Gastrocnemius medialis (tissue), 4 donors: ENCODE results near the gene HSPA6. TPM values are rescaled to one million over a fixed set of nuclear protein-coding genes. Genes with fewer than 3 reads are reported as not detected.
"Not testable (repeated sequence)": the region's sequence is repeated elsewhere in the genome, so short reads cannot be mapped to it uniquely, and the experiment has no call there.

ENCODE experiments used
- ATAC-seq, 2 donors: fragments of 150-250 bp; one replicate each; pipeline ENCODE4 v1.9.1; 2016
- DNase-seq, 2 donors: peaks; one replicate each; pipeline ENCODE4 v3.0.0-alpha.2; 2019
- H3K27ac ChIP-seq, 4 donors: fragments of 200-600 bp; sonication (generic); 1 replicate in 1 of 4; 2 replicates in 3 of 4; pipeline ENCODE4 v1.5.1; 2016 to 2018; ENCODE audit warnings: mild to moderate bottlenecking in 2 of 4, moderate library complexity in 1 of 4
- H3K27me3 ChIP-seq, 3 donors: fragments of 200-600 bp; sonication (generic) in 2 of 3; 1 replicate in 1 of 3; 2 replicates in 2 of 3; pipeline versions ENCODE4 v1.5.1 to v1.6.0; 2016 to 2019; ENCODE audit warnings: mild to moderate bottlenecking in 1 of 3, moderate library complexity in 1 of 3
- H3K36me3 ChIP-seq, 2 donors: fragments of 200-600 bp; sonication (generic) in 1 of 2; one replicate each; pipeline ENCODE4 v1.5.1; 2017 to 2018
- H3K4me1 ChIP-seq, 2 donors: fragments of 200-600 bp; sonication (generic) in 1 of 2; one replicate each; pipeline ENCODE4 v1.5.1; 2016 to 2017; ENCODE audit warnings: mild to moderate bottlenecking in 2 of 2
- H3K4me3 ChIP-seq, 4 donors: fragments of 200-600 bp; sonication (generic) in 3 of 4; 1 replicate in 1 of 4; 2 replicates in 3 of 4; pipeline ENCODE4 v1.5.1; 2016 to 2019; ENCODE audit warnings: mild to moderate bottlenecking in 2 of 4
- H3K9me3 ChIP-seq, 3 donors: fragments of 200-600 bp; sonication (generic) in 2 of 3; 1 replicate in 1 of 3; 2 replicates in 2 of 3; pipeline ENCODE4 v1.5.1; 2016 to 2019
- in situ Hi-C, 4 donors: fragments of 200-750 bp; cut with MboI; loops; one replicate each; pipeline versions ENCODE4 v1.15.0 to v1.8.0; 2017; ENCODE audit warnings: low sequenced_read_pairs in 4 of 4
- intact Hi-C: fragments of 100-400 bp; cut with DNase I; formaldehyde crosslinking; loops from one replicate; pipeline ENCODE4 v1.15.1; 2023; ENCODE audit warnings: low total_unique reads
- total RNA-seq, 4 donors: library from RNA; depleted of rRNA; stranded (reverse); fragments of >200 nt; gene quantifications; one replicate each; pipeline versions ENCODE4 v1.1.0 to v1.2.3, GENCODE V29; 2016

Gene HSPA6
- total RNA-seq, 4 donors from 2014 or later: 0.25 to 0.60 TPM; not detected in 2

- H3K27me3 ChIP-seq, in situ Hi-C loops, H3K36me3 ChIP-seq, H3K27ac ChIP-seq, ATAC-seq, DNase-seq, H3K4me1 ChIP-seq, intact Hi-C loops, H3K4me3 ChIP-seq, H3K9me3 ChIP-seq: not testable (repeated sequence)
Observed at GRCh38 chr1:161556990-161557389, 32.6 kb downstream of the HSPA6 start.

- H3K36me3 ChIP-seq, intact Hi-C loops, H3K27ac ChIP-seq, in situ Hi-C loops, H3K27me3 ChIP-seq, H3K4me1 ChIP-seq, H3K4me3 ChIP-seq, H3K9me3 ChIP-seq, DNase-seq, ATAC-seq: not testable (repeated sequence)
Observed at GRCh38 chr1:161557506-161558450, 33.4 kb downstream of the HSPA6 start.

GRCh38 chr1:161560960-161561715 lies 36.8 kb downstream of the HSPA6 start:
- intact Hi-C loops, DNase-seq, H3K9me3 ChIP-seq, H3K27me3 ChIP-seq, H3K4me3 ChIP-seq, in situ Hi-C loops, H3K36me3 ChIP-seq, H3K27ac ChIP-seq, H3K4me1 ChIP-seq: not testable (repeated sequence)
- ATAC-seq: peak; percentile 39 to 53

GRCh38 chr1:161562441-161562840 lies 38.1 kb downstream of the HSPA6 start:
- in situ Hi-C loops, H3K27me3 ChIP-seq, H3K4me3 ChIP-seq, H3K36me3 ChIP-seq, ATAC-seq, H3K27ac ChIP-seq, DNase-seq, H3K9me3 ChIP-seq, intact Hi-C loops, H3K4me1 ChIP-seq: not testable (repeated sequence)

GRCh38 chr1:161563522-161563921 lies 39.2 kb downstream of the HSPA6 start:
- ATAC-seq, H3K27ac ChIP-seq, DNase-seq, H3K27me3 ChIP-seq, intact Hi-C loops, H3K4me3 ChIP-seq, in situ Hi-C loops, H3K4me1 ChIP-seq, H3K9me3 ChIP-seq, H3K36me3 ChIP-seq: not testable (repeated sequence)

- H3K27me3 ChIP-seq, H3K4me1 ChIP-seq, ATAC-seq, DNase-seq, H3K27ac ChIP-seq, H3K9me3 ChIP-seq, intact Hi-C loops, H3K4me3 ChIP-seq, H3K36me3 ChIP-seq, in situ Hi-C loops: not testable (repeated sequence)
Observed at GRCh38 chr1:161566602-161566960, 42.2 kb downstream of the HSPA6 start.

GRCh38 chr1:161571703-161572102 lies 47.4 kb downstream of the HSPA6 start:
- H3K27ac ChIP-seq, H3K4me3 ChIP-seq, H3K4me1 ChIP-seq, intact Hi-C loops, H3K36me3 ChIP-seq, H3K27me3 ChIP-seq, in situ Hi-C loops, ATAC-seq, DNase-seq, H3K9me3 ChIP-seq: not testable (repeated sequence)

Other genes starting within 250 kb of the HSPA6 start
- 1 to 10 TPM in 3 of 4 donors, under 1 TPM in 1; 0.61 to 3.4 (median 2.1) TPM for gene MPZ, start 214.6 kb upstream of the HSPA6 start, total RNA-seq
- gene SDHC, start 210.2 kb upstream of the HSPA6 start, total RNA-seq: 100 to 1,000 TPM in 1 of 4 donors, 10 to 100 TPM in 3; 47.5 to 112 (median 63.8) TPM
- gene CFAP126, start 156.7 kb upstream of the HSPA6 start, total RNA-seq: not detected
- gene FCGR2A, start 19.1 kb upstream of the HSPA6 start, total RNA-seq: 1 to 10 TPM; 5.0 to 9.0 (median 7.2) TPM
- 1 to 10 TPM; 1.7 to 7.7 (median 3.0) TPM for gene FCGR3A, start 25.3 kb downstream of the HSPA6 start, total RNA-seq
- 1 to 10 TPM in 1 of 4 donors, under 1 TPM in 3; 0.38 to 1.2 (median 0.42) TPM for gene FCGR3B, start 106.6 kb downstream of the HSPA6 start, total RNA-seq
- 1 to 10 TPM; 4.8 to 9.4 (median 5.8) TPM for gene FCGR2B, start 138.6 kb downstream of the HSPA6 start, total RNA-seq
- gene FCRLA, start 182.7 kb downstream of the HSPA6 start, total RNA-seq: not detected
- gene FCRLB, start 197.0 kb downstream of the HSPA6 start, total RNA-seq: not detected
- gene DUSP12, start 225.2 kb downstream of the HSPA6 start, total RNA-seq: 10 to 100 TPM in 2 of 4 donors, 1 to 10 TPM in 2; 5.0 to 15.0 (median 10.0) TPM
- 10 to 100 TPM; 15.3 to 20.1 (median 18.3) TPM for gene ATF6, start 241.8 kb downstream of the HSPA6 start, total RNA-seq